ENCODE results near the gene PNPO. TPM values are rescaled to one million over a fixed set of nuclear protein-coding genes. Genes with fewer than 3 reads are reported as not detected.

Gene PNPO
- polyA plus RNA-seq, 1 donor from 2014 or later = 1.7 TPM

- TF ChIP-seq RAD21 (conservative IDR thresholded peaks at IDR 0.05) (no peak), EZH2 (IDR thresholded peaks at IDR 0.05; ENCODE audit: borderline replicate concordance, insufficient read depth, low read length, poor library complexity, severe bottlenecking) (no peak), EP300 (conservative IDR thresholded peaks at IDR 0.05; ENCODE audit: poor library complexity, severe bottlenecking) (no peak), MXI1 (conservative IDR thresholded peaks at IDR 0.05; ENCODE audit: poor library complexity, severe bottlenecking) (no peak), POLR2AphosphoS5 (IDR thresholded peaks at IDR 0.05) (no peak), CTCF (IDR thresholded peaks at IDR 0.05; ENCODE audit: poor library complexity, severe bottlenecking) (no peak), REST (IDR thresholded peaks at IDR 0.05; ENCODE audit: borderline replicate concordance) (no peak), SMC3 (conservative IDR thresholded peaks at IDR 0.05; ENCODE audit: poor library complexity) (no peak), TAF1 (IDR thresholded peaks at IDR 0.05; ENCODE audit: low read depth) (no peak)
- H3K79me2 ChIP-seq (replicated peaks; ENCODE audit: insufficient read depth, low read length) = no peaks in the 10 kb centered on the region
- no peak overlapping the region for H3K4me2 ChIP-seq (ENCODE audit: low read length)
- no peak overlapping the region for H3K27ac ChIP-seq (ENCODE audit: low read length)
- H3K9me3 ChIP-seq (ENCODE audit: low read length) = no peaks in the 10 kb centered on the region
- H3F3A ChIP-seq (ENCODE audit: insufficient read depth, low read length, poor library complexity, severe bottlenecking) = no peaks in the 10 kb centered on the region
- H3K36me3 ChIP-seq (ENCODE audit: insufficient read depth, low read length) = no peaks in the 10 kb centered on the region
- no peaks in the 10 kb centered on the region for H4K20me1 ChIP-seq (ENCODE audit: insufficient read depth)
- no peaks in the 10 kb centered on the region for H3K9me2 ChIP-seq (ENCODE audit: insufficient read depth, low read length)
- H2AFZ ChIP-seq (ENCODE audit: low read depth, low read length) = no peak overlapping the region
- H3K9ac ChIP-seq (ENCODE audit: low read length) = no peak overlapping the region
- H3K4me3 ChIP-seq (ENCODE audit: low read length) = no peak overlapping the region
- no peaks in the 10 kb centered on the region for H3K27me3 ChIP-seq (ENCODE audit: insufficient read depth, low read depth, low read length)
These were observed 3.7 kb downstream of the PNPO start for GRCh38 chr17:47945080-47945479.

GRCh38 chr17:47945529-47946508 lies 4.4 kb downstream of the PNPO start:
- Histone ChIP-seq H3K9me3 (ENCODE audit: low read length) (no peaks in the 10 kb centered on the region), H3F3A (ENCODE audit: insufficient read depth, low read length, poor library complexity, severe bottlenecking) (no peaks in the 10 kb centered on the region), H3K4me3 (ENCODE audit: low read length) (no peak overlapping the region), H3K9ac (ENCODE audit: low read length) (no peak overlapping the region), H3K36me3 (ENCODE audit: insufficient read depth, low read length) (no peaks in the 10 kb centered on the region), H3K9me2 (ENCODE audit: insufficient read depth, low read length) (no peaks in the 10 kb centered on the region), H3K4me2 (ENCODE audit: low read length) (no peak overlapping the region), H3K27ac (ENCODE audit: low read length) (no peak overlapping the region), H3K79me2 (replicated peaks; ENCODE audit: insufficient read depth, low read length) (no peaks in the 10 kb centered on the region), H4K20me1 (ENCODE audit: insufficient read depth) (no peaks in the 10 kb centered on the region), H3K27me3 (ENCODE audit: insufficient read depth, low read depth, low read length) (no peaks in the 10 kb centered on the region), H2AFZ (ENCODE audit: low read depth, low read length) (no peak overlapping the region)
- TF ChIP-seq MXI1 (conservative IDR thresholded peaks at IDR 0.05; ENCODE audit: poor library complexity, severe bottlenecking) (no peak), SMC3 (conservative IDR thresholded peaks at IDR 0.05; ENCODE audit: poor library complexity) (no peak)

Measured in neural cell (in vitro differentiated cells).